PC-9 (cell line): ENCODE data around the gene NLGN1. TPM values are rescaled to one million over a fixed set of nuclear protein-coding genes. Genes with fewer than 3 reads are reported as not detected.

Experiments used
- BruUV-seq: library from RNA; stranded (reverse); fragments of 400-500 nt; replicated peaks from 2 replicates; lab custom pipeline; 2021; lab: Mats Ljungman, UMichigan
- CTCF ChIA-PET: fragments of 300-600 bp; sonication (Branson Sonifier 250); formaldehyde crosslinking; loops from one replicate; lab custom pipeline; 2022; ENCODE audit warnings: antibody characterized with exemption; lab: Charles Lee
- POLR2A ChIA-PET: fragments of 300-600 bp; sonication (Branson Sonifier 250); formaldehyde crosslinking; loops from one replicate; lab custom pipeline; 2022; ENCODE audit warnings: antibody characterized with exemption; ENCODE audit not compliant: unreplicated experiment; lab: Charles Lee
- DNase-seq, 2 experiments: peaks; one replicate each; pipeline versions ENCODE4 v3.0.0 to v3.0.0-alpha.2; 2015 to 2022; ENCODE audit warnings: mixed read lengths in 1 of 2
- H2AFZ ChIP-seq: fragments of 200-600 bp; sonication (generic); 2 replicates; pipeline ENCODE4 v1.8.1; 2017; ENCODE audit warnings: antibody characterized with exemption
- H3F3A ChIP-seq: fragments of 200-600 bp; sonication (generic); 2 replicates; pipeline ENCODE4 v1.8.1; 2017; ENCODE audit warnings: antibody characterized with exemption, mild to moderate bottlenecking, low read depth; ENCODE audit not compliant: insufficient read depth
- H3K27ac ChIP-seq: fragments of 200-600 bp; sonication (generic); 2 replicates; pipeline ENCODE4 v1.6.1; 2016; ENCODE audit warnings: mixed run types
- H3K27me3 ChIP-seq: fragments of 200-600 bp; sonication (generic); 2 replicates; pipeline ENCODE4 v1.6.1; 2016; ENCODE audit warnings: low read depth, mixed run types; ENCODE audit not compliant: insufficient read depth
- H3K36me3 ChIP-seq: fragments of 200-600 bp; sonication (generic); 2 replicates; pipeline ENCODE4 v1.6.1; 2016; ENCODE audit warnings: low read depth, mixed run types
- H3K4me1 ChIP-seq: fragments of 200-600 bp; sonication (generic); replicated peaks from 2 replicates; pipeline ENCODE4 v1.6.1; 2016; ENCODE audit warnings: mixed run types; ENCODE audit not compliant: insufficient read depth
- H3K4me2 ChIP-seq: fragments of 200-600 bp; sonication (generic); 2 replicates; pipeline ENCODE4 v1.6.1; 2017; ENCODE audit warnings: mixed run types
- H3K4me3 ChIP-seq: fragments of 200-600 bp; sonication (generic); 2 replicates; pipeline ENCODE4 v1.6.1; 2016; ENCODE audit warnings: mixed run types
- H3K79me2 ChIP-seq: fragments of 200-600 bp; sonication (generic); 2 replicates; pipeline ENCODE4 v1.6.1; 2017; ENCODE audit warnings: low read depth, mixed run types
- H3K9me2 ChIP-seq: fragments of 200-600 bp; sonication (generic); 2 replicates; pipeline ENCODE4 v1.8.1; 2017; ENCODE audit warnings: mild to moderate bottlenecking; ENCODE audit not compliant: insufficient read depth
- H3K9me3 ChIP-seq: fragments of 200-600 bp; sonication (generic); 2 replicates; pipeline ENCODE4 v1.8.1; 2016; ENCODE audit warnings: low read depth; ENCODE audit not compliant: insufficient read depth
- H4K20me1 ChIP-seq: fragments of 200-600 bp; sonication (generic); 2 replicates; pipeline ENCODE4 v1.8.1; 2017; ENCODE audit not compliant: insufficient read depth
- EZH2 ChIP-seq: fragments of 200-600 bp; sonication (generic); IDR thresholded peaks from 2 replicates; pipeline ENCODE4 v1.8.0; 2017; ENCODE audit warnings: antibody characterized with exemption, low read depth
- intact Hi-C: fragments of 100-400 bp; cut with micrococcal nuclease; formaldehyde crosslinking; loops from one replicate; pipeline ENCODE4 v1.10.0; 2022; ENCODE audit not compliant: unreplicated experiment
- total RNA-seq: library from RNA; stranded (reverse); gene quantifications from 2 replicates; pipeline ENCODE4 v1.2.3, GENCODE V29; 2021
- TF ChIP-seq, protein P1 (sequence below): fragments of 200-600 bp; sonication (generic); conservative IDR thresholded peaks from 2 replicates; pipeline ENCODE4 v1.6.1; 2017; ENCODE audit warnings: mixed run types, antibody characterized with exemption, mild to moderate bottlenecking, moderate library complexity

NLGN1 gene
- total RNA-seq, 1 experiment from 2014 or later, result 1.4 TPM

DNA sequence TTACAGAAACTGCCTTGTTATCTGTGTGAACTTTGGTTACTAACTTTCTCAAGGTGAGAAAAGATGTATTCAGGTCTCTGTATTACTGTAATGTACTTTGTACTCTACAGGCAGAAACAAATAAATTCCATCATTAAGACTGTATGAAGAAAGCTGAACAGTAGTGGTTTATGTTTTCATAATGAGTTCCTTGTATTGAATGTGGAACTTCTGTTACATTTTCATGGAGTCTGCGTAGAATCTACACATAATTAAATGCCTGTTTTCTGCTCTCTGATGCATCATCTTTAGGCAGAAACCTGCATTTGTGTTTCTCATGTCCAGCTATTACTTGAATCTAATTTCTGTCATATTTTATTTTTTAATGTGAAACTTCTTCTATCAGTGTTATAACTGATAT, 302.8 kb downstream of the NLGN1 start:
- H3K4me3 ChIP-seq, result no peak overlapping the region
- intact Hi-C loops, result no loop called here
- H3K9me3 ChIP-seq, result no peaks in the 10 kb centered on the region; the same call in 1 of the 2 replicates
- CTCF ChIA-PET, result no interaction called here
- H3K27ac ChIP-seq, result no peak overlapping the region
- no peaks in the 10 kb centered on the region for H3K79me2 ChIP-seq
- no peaks in the 10 kb centered on the region for H4K20me1 ChIP-seq
- H2AFZ ChIP-seq, result no peak overlapping the region
- H3K36me3 ChIP-seq, result no peaks in the 10 kb centered on the region
- no peaks in the 10 kb centered on the region for H3K4me1 ChIP-seq
- no peak for DNase-seq
- H3F3A ChIP-seq, result no peaks in the 10 kb centered on the region
- peaks cover 3% of the 10 kb centered on the region; the same call in 1 of the 2 replicates for H3K9me2 ChIP-seq
- H3K4me2 ChIP-seq, result no peak overlapping the region
- no peak for TF ChIP-seq EZH2
- TF ChIP-seq, protein P1, sequence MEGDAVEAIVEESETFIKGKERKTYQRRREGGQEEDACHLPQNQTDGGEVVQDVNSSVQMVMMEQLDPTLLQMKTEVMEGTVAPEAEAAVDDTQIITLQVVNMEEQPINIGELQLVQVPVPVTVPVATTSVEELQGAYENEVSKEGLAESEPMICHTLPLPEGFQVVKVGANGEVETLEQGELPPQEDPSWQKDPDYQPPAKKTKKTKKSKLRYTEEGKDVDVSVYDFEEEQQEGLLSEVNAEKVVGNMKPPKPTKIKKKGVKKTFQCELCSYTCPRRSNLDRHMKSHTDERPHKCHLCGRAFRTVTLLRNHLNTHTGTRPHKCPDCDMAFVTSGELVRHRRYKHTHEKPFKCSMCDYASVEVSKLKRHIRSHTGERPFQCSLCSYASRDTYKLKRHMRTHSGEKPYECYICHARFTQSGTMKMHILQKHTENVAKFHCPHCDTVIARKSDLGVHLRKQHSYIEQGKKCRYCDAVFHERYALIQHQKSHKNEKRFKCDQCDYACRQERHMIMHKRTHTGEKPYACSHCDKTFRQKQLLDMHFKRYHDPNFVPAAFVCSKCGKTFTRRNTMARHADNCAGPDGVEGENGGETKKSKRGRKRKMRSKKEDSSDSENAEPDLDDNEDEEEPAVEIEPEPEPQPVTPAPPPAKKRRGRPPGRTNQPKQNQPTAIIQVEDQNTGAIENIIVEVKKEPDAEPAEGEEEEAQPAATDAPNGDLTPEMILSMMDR, result no peak
- POLR2A ChIA-PET, result no interaction called here
- no TSS peak for BruUV-seq
- H3K27me3 ChIP-seq, result no peaks in the 10 kb centered on the region

DNA sequence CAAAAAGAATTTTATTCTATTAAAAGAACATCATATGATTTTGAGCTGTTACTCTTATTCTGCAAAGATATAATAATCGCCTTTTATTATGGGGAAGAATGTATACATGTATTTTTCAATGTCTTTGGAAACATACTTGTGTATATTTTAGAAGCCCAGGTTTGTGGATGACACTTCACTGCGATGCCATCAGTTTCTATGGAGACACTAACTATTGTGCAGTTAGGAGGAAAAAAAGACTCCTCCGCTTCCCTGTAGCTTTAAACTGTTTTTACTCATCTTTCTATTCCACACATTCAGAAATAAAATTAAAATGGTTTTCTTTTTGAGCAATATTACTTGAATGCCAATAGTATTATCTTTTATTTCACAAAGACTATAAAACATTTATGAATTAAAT, 305.0 kb downstream of the NLGN1 start:
- H4K20me1 ChIP-seq, result no peaks in the 10 kb centered on the region
- no peak for DNase-seq
- no peaks in the 10 kb centered on the region for H3K4me1 ChIP-seq
- H2AFZ ChIP-seq, result no peak overlapping the region
- no peaks in the 10 kb centered on the region; the same call in 1 of the 2 replicates for H3K9me2 ChIP-seq
- H3F3A ChIP-seq, result no peaks in the 10 kb centered on the region
- ChIA-PET POLR2A (no interaction called here), CTCF (no interaction called here)
- H3K27me3 ChIP-seq, result no peaks in the 10 kb centered on the region
- intact Hi-C loops, result no loop called here
- no TSS peak for BruUV-seq
- H3K79me2 ChIP-seq, result no peaks in the 10 kb centered on the region
- no peaks in the 10 kb centered on the region; the same call in 1 of the 2 replicates for H3K9me3 ChIP-seq
- TF ChIP-seq, protein P1, result no peak
- no peak for TF ChIP-seq EZH2
- no peak overlapping the region for H3K4me3 ChIP-seq
- no peak overlapping the region for H3K4me2 ChIP-seq
- no peaks in the 10 kb centered on the region for H3K36me3 ChIP-seq
- H3K27ac ChIP-seq, result no peak overlapping the region

DNA sequence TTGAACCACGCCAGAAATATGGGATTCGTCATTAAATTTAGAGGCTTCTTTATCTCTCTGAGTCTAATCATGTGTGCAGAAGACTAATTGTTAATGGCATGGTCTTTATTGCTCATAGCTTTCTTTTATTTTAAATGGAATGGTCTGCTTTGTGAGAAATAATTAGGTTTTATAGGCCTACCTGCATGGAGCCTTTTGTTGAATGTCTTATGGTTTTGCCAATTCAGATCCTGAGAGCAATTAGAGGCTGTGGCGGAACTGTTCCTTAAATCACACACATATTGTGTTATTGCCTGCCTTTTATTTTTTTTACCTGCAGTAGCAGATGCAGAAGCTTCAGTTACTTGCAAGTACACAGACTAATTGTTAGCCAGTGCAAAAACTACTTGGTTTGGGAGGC, 306.2 kb downstream of the NLGN1 start:
- Histone ChIP-seq H3K4me1 (no peaks in the 10 kb centered on the region), H3F3A (no peaks in the 10 kb centered on the region), H3K9me2 (no peaks in the 10 kb centered on the region; the same call in 1 of the 2 replicates), H3K4me3 (no peak overlapping the region), H3K36me3 (no peaks in the 10 kb centered on the region), H2AFZ (no peak overlapping the region), H3K79me2 (no peaks in the 10 kb centered on the region), H3K27ac (no peak overlapping the region), H4K20me1 (no peaks in the 10 kb centered on the region), H3K4me2 (no peak overlapping the region), H3K9me3 (no peaks in the 10 kb centered on the region; the same call in 1 of the 2 replicates), H3K27me3 (no peaks in the 10 kb centered on the region)
- intact Hi-C loops, result no loop called here
- TF ChIP-seq, protein P1, result no peak
- no peak for TF ChIP-seq EZH2
- ChIA-PET CTCF (no interaction called here), POLR2A (no interaction called here)
- no TSS peak for BruUV-seq
- DNase-seq, result no peak
